ENCODE measurements around the gene FAM222A. TPM values are rescaled to one million over a fixed set of nuclear protein-coding genes. Genes with fewer than 3 reads are reported as not detected.
A peak's percentile ranks its signal among the peaks of the same experiment; 100 is the strongest.

Gene FAM222A
- total RNA-seq, 2 donors from 2014 or later: 0.53 to 0.55 TPM

- no peak overlapping the region for H3K4me3 Mint-ChIP-seq
- no peaks in the 10 kb centered on the region for H3K4me1 Mint-ChIP-seq (ENCODE audit: low read depth)
- no peak overlapping the region for H3K27ac Mint-ChIP-seq
- no peaks in the 10 kb centered on the region for H3K36me3 Mint-ChIP-seq (ENCODE audit: insufficient read depth in 2 of 2)
- ATAC-seq (replicated peaks in 1 of 2): no peak
- H3K27me3 Mint-ChIP-seq (ENCODE audit: low read depth): peaks cover 21% of the 10 kb centered on the region
- no peaks in the 10 kb centered on the region for H3K9me3 Mint-ChIP-seq
- no peak for DNase-seq
Measured at GRCh38 chr12:109735825-109736551, 22.4 kb downstream of the FAM222A start.

GRCh38 chr12:109736552-109737108 lies 23.0 kb downstream of the FAM222A start:
- no peak overlapping the region for H3K4me3 Mint-ChIP-seq
- no peaks in the 10 kb centered on the region for H3K4me1 Mint-ChIP-seq (ENCODE audit: low read depth)
- H3K36me3 Mint-ChIP-seq (ENCODE audit: insufficient read depth in 2 of 2): no peaks in the 10 kb centered on the region
- DNase-seq (peak; percentile 12 to 25), ATAC-seq (replicated peaks in 1 of 2) (peak; percentile 37 to 38)
- no peak overlapping the region for H3K27ac Mint-ChIP-seq
- H3K27me3 Mint-ChIP-seq (ENCODE audit: low read depth): peaks cover 21% of the 10 kb centered on the region
- no peaks in the 10 kb centered on the region for H3K9me3 Mint-ChIP-seq

GRCh38 chr12:109737126-109737525 lies 23.5 kb downstream of the FAM222A start:
- no peak overlapping the region for H3K4me3 Mint-ChIP-seq
- no peaks in the 10 kb centered on the region for H3K36me3 Mint-ChIP-seq (ENCODE audit: insufficient read depth in 2 of 2)
- no peaks in the 10 kb centered on the region for H3K4me1 Mint-ChIP-seq (ENCODE audit: low read depth)
- no peak overlapping the region for H3K27ac Mint-ChIP-seq
- ATAC-seq (replicated peaks in 1 of 2): no peak
- DNase-seq: no peak
- peaks cover 21% of the 10 kb centered on the region for H3K27me3 Mint-ChIP-seq (ENCODE audit: low read depth)
- H3K9me3 Mint-ChIP-seq: no peaks in the 10 kb centered on the region

GRCh38 chr12:109737631-109738030 lies 24.0 kb downstream of the FAM222A start:
- Mint-ChIP-seq H3K27me3 (ENCODE audit: low read depth) (peaks cover 21% of the 10 kb centered on the region), H3K9me3 (no peaks in the 10 kb centered on the region), H3K4me1 (ENCODE audit: low read depth) (no peaks in the 10 kb centered on the region), H3K36me3 (ENCODE audit: insufficient read depth in 2 of 2) (no peaks in the 10 kb centered on the region), H3K27ac (no peak overlapping the region), H3K4me3 (no peak overlapping the region)
- no peak for DNase-seq
- no peak for ATAC-seq (replicated peaks in 1 of 2)

GRCh38 chr12:109738209-109738608 lies 24.6 kb downstream of the FAM222A start:
- DNase-seq: no peak
- H3K36me3 Mint-ChIP-seq (ENCODE audit: insufficient read depth in 2 of 2): no peaks in the 10 kb centered on the region
- no peaks in the 10 kb centered on the region for H3K9me3 Mint-ChIP-seq
- H3K27me3 Mint-ChIP-seq (ENCODE audit: low read depth): peaks cover 21% of the 10 kb centered on the region
- H3K4me1 Mint-ChIP-seq (ENCODE audit: low read depth): no peaks in the 10 kb centered on the region
- no peak overlapping the region for H3K27ac Mint-ChIP-seq
- no peak overlapping the region for H3K4me3 Mint-ChIP-seq
- no peak for ATAC-seq (replicated peaks in 1 of 2)

GRCh38 chr12:109738878-109739665 lies 25.4 kb downstream of the FAM222A start:
- H3K9me3 Mint-ChIP-seq: no peaks in the 10 kb centered on the region
- no peaks in the 10 kb centered on the region for H3K36me3 Mint-ChIP-seq (ENCODE audit: insufficient read depth in 2 of 2)
- H3K4me1 Mint-ChIP-seq (ENCODE audit: low read depth): no peaks in the 10 kb centered on the region
- DNase-seq (no peak), ATAC-seq (replicated peaks in 1 of 2) (no peak)
- H3K27me3 Mint-ChIP-seq (ENCODE audit: low read depth): peaks cover 17% of the 10 kb centered on the region
- H3K4me3 Mint-ChIP-seq: no peak overlapping the region
- H3K27ac Mint-ChIP-seq: no peak overlapping the region

- no peak overlapping the region for H3K4me3 Mint-ChIP-seq
- no peaks in the 10 kb centered on the region for H3K4me1 Mint-ChIP-seq (ENCODE audit: low read depth)
Measured at GRCh38 chr12:109739747-109740693, 26.4 kb downstream of the FAM222A start.

GRCh38 chr12:109740694-109741245 lies 27.1 kb downstream of the FAM222A start:
- Mint-ChIP-seq H3K27me3 (ENCODE audit: low read depth) (peaks cover under 1% of the 10 kb centered on the region), H3K9me3 (no peaks in the 10 kb centered on the region), H3K4me3 (no peak overlapping the region), H3K4me1 (ENCODE audit: low read depth) (no peaks in the 10 kb centered on the region), H3K27ac (no peak overlapping the region), H3K36me3 (ENCODE audit: insufficient read depth in 2 of 2) (no peaks in the 10 kb centered on the region)
- ATAC-seq (replicated peaks in 1 of 2) (no peak), DNase-seq (no peak)

More at GRCh38 chr12:109739747-109740693, 26.4 kb downstream of the FAM222A start:
- Mint-ChIP-seq H3K27ac (no peak overlapping the region), H3K27me3 (ENCODE audit: low read depth) (peaks cover 8% of the 10 kb centered on the region), H3K36me3 (ENCODE audit: insufficient read depth in 2 of 2) (no peaks in the 10 kb centered on the region), H3K9me3 (no peaks in the 10 kb centered on the region)
- ATAC-seq (replicated peaks in 1 of 2) (no peak), DNase-seq (no peak)

GRCh38 chr12:109741286-109741969 lies 27.8 kb downstream of the FAM222A start:
- Mint-ChIP-seq H3K27me3 (ENCODE audit: low read depth) (no peaks in the 10 kb centered on the region), H3K4me1 (ENCODE audit: low read depth) (no peaks in the 10 kb centered on the region), H3K9me3 (no peaks in the 10 kb centered on the region), H3K36me3 (ENCODE audit: insufficient read depth in 2 of 2) (no peaks in the 10 kb centered on the region), H3K27ac (no peak overlapping the region), H3K4me3 (no peak overlapping the region)
- DNase-seq (no peak), ATAC-seq (replicated peaks in 1 of 2) (no peak)

- DNase-seq (no peak), ATAC-seq (replicated peaks in 1 of 2) (no peak)
- Mint-ChIP-seq H3K36me3 (ENCODE audit: insufficient read depth in 2 of 2) (no peaks in the 10 kb centered on the region), H3K27me3 (ENCODE audit: low read depth) (no peaks in the 10 kb centered on the region), H3K4me1 (ENCODE audit: low read depth) (no peaks in the 10 kb centered on the region), H3K27ac (no peak overlapping the region), H3K9me3 (no peaks in the 10 kb centered on the region), H3K4me3 (no peak overlapping the region)
Measured at GRCh38 chr12:109741970-109742703, 28.5 kb downstream of the FAM222A start.

GRCh38 chr12:109743076-109743910 lies 29.7 kb downstream of the FAM222A start:
- Mint-ChIP-seq H3K4me1 (ENCODE audit: low read depth) (no peaks in the 10 kb centered on the region), H3K27ac (no peak overlapping the region), H3K36me3 (ENCODE audit: insufficient read depth in 2 of 2) (no peaks in the 10 kb centered on the region), H3K9me3 (no peaks in the 10 kb centered on the region), H3K4me3 (no peak overlapping the region), H3K27me3 (ENCODE audit: low read depth) (no peaks in the 10 kb centered on the region)
- no peak for ATAC-seq (replicated peaks in 1 of 2)
- DNase-seq: no peak
